ENCODE results near the gene CYTIP.

- TF ChIP-seq POLR2A (IDR thresholded peaks at IDR 0.05; ENCODE audit: low read depth, low read length), result no peak
- no peak for TF ChIP-seq POLR2AphosphoS5 (IDR thresholded peaks at IDR 0.05; ENCODE audit: low read depth, low read length)
- no peak for TF ChIP-seq TAF1 (IDR thresholded peaks at IDR 0.05; ENCODE audit: low read depth, low read length)
- TF ChIP-seq SPI1 (IDR thresholded peaks at IDR 0.05; ENCODE audit: low read depth, low read length), result no peak
- no peak for TF ChIP-seq POU2F2 (IDR thresholded peaks at IDR 0.05; ENCODE audit: low read depth, low read length)
Measured at GRCh38 chr2:157488877-157489276, 45.0 kb upstream of the CYTIP start.
